Activated B cell treated with CpG ODN at 0.5 μM for 24 hours (primary cell): ENCODE results near the gene DGKK. TPM values are rescaled to one million over a fixed set of nuclear protein-coding genes. Genes with fewer than 3 reads are reported as not detected.

Source experiments
- ATAC-seq: fragments of 200-7000 bp; cut with Tn5 transposase; one replicate; pipeline ENCODE4 v1.10.0; 2021; ENCODE audit warnings: low read depth, mild to moderate bottlenecking, moderate library complexity
- CTCF ChIA-PET: fragments of 350-600 bp; sonication (Branson Sonifier 250); formaldehyde crosslinking; loops from one replicate; lab custom pipeline; 2021; ENCODE audit warnings: antibody characterized with exemption; lab: Charles Lee
- POLR2A ChIA-PET: fragments of 350-600 bp; sonication (Branson Sonifier 250); formaldehyde crosslinking; loops from one replicate; lab custom pipeline; 2021; ENCODE audit warnings: antibody characterized with exemption; lab: Charles Lee
- DNase-seq: peaks from one replicate; pipeline ENCODE4 v3.0.0; 2022
- H3K27ac Mint-ChIP-seq: one replicate; pipeline ENCODE4 v1.8.0; 2020; ENCODE audit warnings: mixed read lengths
- H3K27me3 Mint-ChIP-seq: one replicate; pipeline ENCODE4 v1.8.0; 2021; ENCODE audit warnings: mixed read lengths
- H3K36me3 Mint-ChIP-seq: one replicate; pipeline ENCODE4 v1.8.0; 2021; ENCODE audit warnings: low read depth, mixed read lengths
- H3K4me1 Mint-ChIP-seq: one replicate; pipeline ENCODE4 v1.8.0; 2021; ENCODE audit warnings: mixed read lengths
- H3K4me3 Mint-ChIP-seq: one replicate; pipeline ENCODE4 v1.8.0; 2020; ENCODE audit warnings: mild to moderate bottlenecking, mixed read lengths
- H3K9me3 Mint-ChIP-seq: one replicate; pipeline ENCODE4 v1.8.0; 2020; ENCODE audit warnings: mixed read lengths
- intact Hi-C: fragments of 100-400 bp; cut with micrococcal nuclease; formaldehyde crosslinking; loops from one replicate; pipeline ENCODE4 v1.15.1; 2024
- total RNA-seq: library from RNA; stranded (reverse); gene quantifications from 2 replicates; pipeline ENCODE4 v1.2.3, GENCODE V29; 2022
- TF ChIP-seq, protein P1 (sequence below): fragments of 200-600 bp; IDR thresholded peaks from one replicate; pipeline ENCODE4 v1.8.0; 2022; ENCODE audit warnings: antibody characterized with exemption, mild to moderate bottlenecking

DGKK gene
- total RNA-seq, 1 donor from 2014 or later = not detected

DNA sequence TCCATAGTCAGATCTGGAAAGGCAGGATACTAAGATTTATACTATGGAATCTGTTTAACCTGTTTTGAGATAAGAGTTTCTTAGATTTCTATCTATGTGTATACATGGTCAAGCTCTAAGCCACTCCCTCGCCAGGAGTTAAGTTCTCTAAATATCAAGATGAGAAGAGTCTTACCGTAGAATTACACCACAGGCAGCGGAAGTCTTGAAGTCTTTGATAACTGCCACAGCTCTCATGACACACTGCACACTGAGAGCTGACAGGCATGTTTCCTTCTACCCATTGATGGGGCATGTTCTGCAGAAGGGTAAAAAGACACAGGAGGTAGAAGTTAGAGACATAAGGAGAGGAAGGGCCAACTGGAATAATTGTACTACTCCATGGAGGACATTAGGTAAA, 67.7 kb downstream of the DGKK start:
- POLR2A ChIA-PET = no interaction called here
- Mint-ChIP-seq H3K4me3 (no peak overlapping the region), H3K9me3 (no peaks in the 10 kb centered on the region), H3K36me3 (no peaks in the 10 kb centered on the region), H3K4me1 (no peaks in the 10 kb centered on the region), H3K27ac (no peak overlapping the region), H3K27me3 (no peaks in the 10 kb centered on the region)
- CTCF ChIA-PET = no interaction called here
- TF ChIP-seq, protein P1, sequence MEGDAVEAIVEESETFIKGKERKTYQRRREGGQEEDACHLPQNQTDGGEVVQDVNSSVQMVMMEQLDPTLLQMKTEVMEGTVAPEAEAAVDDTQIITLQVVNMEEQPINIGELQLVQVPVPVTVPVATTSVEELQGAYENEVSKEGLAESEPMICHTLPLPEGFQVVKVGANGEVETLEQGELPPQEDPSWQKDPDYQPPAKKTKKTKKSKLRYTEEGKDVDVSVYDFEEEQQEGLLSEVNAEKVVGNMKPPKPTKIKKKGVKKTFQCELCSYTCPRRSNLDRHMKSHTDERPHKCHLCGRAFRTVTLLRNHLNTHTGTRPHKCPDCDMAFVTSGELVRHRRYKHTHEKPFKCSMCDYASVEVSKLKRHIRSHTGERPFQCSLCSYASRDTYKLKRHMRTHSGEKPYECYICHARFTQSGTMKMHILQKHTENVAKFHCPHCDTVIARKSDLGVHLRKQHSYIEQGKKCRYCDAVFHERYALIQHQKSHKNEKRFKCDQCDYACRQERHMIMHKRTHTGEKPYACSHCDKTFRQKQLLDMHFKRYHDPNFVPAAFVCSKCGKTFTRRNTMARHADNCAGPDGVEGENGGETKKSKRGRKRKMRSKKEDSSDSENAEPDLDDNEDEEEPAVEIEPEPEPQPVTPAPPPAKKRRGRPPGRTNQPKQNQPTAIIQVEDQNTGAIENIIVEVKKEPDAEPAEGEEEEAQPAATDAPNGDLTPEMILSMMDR = no peak
- ATAC-seq (no peak), DNase-seq (no peak)
- intact Hi-C loops = no loop called here

DNA sequence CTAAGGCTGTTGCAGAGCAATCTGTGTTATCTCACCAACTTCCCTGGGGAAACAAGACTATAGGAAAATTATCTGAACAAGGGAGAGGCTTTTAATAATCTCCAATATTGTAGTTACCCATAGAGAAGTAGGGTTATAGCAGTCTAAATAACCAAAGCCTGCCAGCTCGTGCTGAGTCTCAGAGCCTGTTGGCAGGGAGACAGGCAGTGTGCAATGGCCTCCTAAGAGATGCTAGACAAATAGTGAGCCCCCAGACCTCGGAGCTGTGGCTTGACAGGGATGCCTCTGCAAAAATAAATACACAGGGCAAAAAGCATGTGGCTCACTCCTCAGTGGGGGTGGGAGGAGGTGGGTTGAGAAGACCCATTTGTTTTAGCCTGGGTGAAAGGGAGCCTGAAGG, 76.7 kb downstream of the DGKK start:
- intact Hi-C loops = no loop called here
- Mint-ChIP-seq H3K4me3 (no peak overlapping the region), H3K27me3 (no peaks in the 10 kb centered on the region), H3K4me1 (no peaks in the 10 kb centered on the region), H3K27ac (no peak overlapping the region), H3K36me3 (no peaks in the 10 kb centered on the region), H3K9me3 (no peaks in the 10 kb centered on the region)
- TF ChIP-seq, protein P1 = no peak
- POLR2A ChIA-PET = no interaction called here
- DNase-seq (no peak), ATAC-seq (no peak)
- CTCF ChIA-PET = no interaction called here

GRCh38 chrX:50386520-50386919, 84.1 kb downstream of the DGKK start:
- no peaks in the 10 kb centered on the region for H3K27me3 Mint-ChIP-seq

GRCh38 chrX:50381729-50382415, 88.8 kb downstream of the DGKK start:
- ATAC-seq (no peak), DNase-seq (no peak)
- ChIA-PET POLR2A (no interaction called here), CTCF (no interaction called here)
- no peaks in the 10 kb centered on the region for H3K4me1 Mint-ChIP-seq
- H3K27me3 Mint-ChIP-seq = no peaks in the 10 kb centered on the region
- TF ChIP-seq, protein P1 = no peak
- intact Hi-C loops = no loop called here
- H3K4me3 Mint-ChIP-seq = no peak overlapping the region
- H3K36me3 Mint-ChIP-seq = no peaks in the 10 kb centered on the region
- no peaks in the 10 kb centered on the region for H3K9me3 Mint-ChIP-seq
- H3K27ac Mint-ChIP-seq = no peak overlapping the region

More at GRCh38 chrX:50386520-50386919, 84.1 kb downstream of the DGKK start:
- no peaks in the 10 kb centered on the region for H3K4me1 Mint-ChIP-seq
- no peaks in the 10 kb centered on the region for H3K9me3 Mint-ChIP-seq
- no peak for ATAC-seq
- DNase-seq = no peak
- ChIA-PET POLR2A (no interaction called here), CTCF (no interaction called here)
- TF ChIP-seq, protein P1 = no peak
- no peak overlapping the region for H3K4me3 Mint-ChIP-seq
- intact Hi-C loops = no loop called here
- H3K27ac Mint-ChIP-seq = no peak overlapping the region
- no peaks in the 10 kb centered on the region for H3K36me3 Mint-ChIP-seq

DNA sequence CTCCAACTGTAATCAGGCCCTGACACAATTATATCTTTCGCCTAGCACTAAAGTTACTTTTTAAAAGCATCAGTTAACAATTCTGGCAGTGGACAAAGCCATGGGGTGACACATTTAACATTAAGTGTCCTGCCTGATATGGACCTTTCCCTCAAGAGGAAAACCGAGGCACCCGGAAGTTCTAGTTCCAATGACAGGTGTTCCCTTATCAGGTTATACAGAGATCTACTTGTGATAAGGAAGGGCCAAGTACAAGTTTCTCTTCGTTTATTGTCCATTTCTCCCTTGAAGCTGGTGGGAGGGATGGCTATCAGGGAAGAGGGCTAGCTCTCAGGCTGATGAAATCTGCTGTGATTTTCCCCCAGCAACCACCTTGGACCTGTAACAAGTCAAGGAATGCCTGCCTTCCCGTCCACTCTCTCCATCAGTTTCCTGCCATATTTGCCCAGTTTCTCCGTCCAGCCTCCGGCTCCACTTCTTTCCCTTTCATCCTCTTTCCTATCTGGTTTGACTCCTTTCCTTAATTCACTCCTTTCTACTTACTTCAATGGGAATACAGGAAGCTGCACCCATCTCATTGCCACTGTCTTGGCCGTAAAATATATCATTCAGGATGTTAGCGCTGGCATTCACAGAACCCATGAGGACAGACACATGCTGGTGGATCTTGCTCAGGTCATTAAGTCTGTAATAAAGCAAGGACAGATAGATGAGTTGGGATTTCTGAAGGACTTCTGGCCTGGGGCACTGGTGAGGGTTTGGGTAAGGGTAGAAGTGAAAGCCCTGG, 95.0 kb downstream of the DGKK start:
- no peak overlapping the region for H3K4me3 Mint-ChIP-seq
- no peaks in the 10 kb centered on the region for H3K36me3 Mint-ChIP-seq
- intact Hi-C loops = no loop called here
- H3K27ac Mint-ChIP-seq = no peak overlapping the region
- no peaks in the 10 kb centered on the region for H3K9me3 Mint-ChIP-seq
- TF ChIP-seq, protein P1 = no peak
- ChIA-PET POLR2A (no interaction called here), CTCF (no interaction called here)
- H3K4me1 Mint-ChIP-seq = no peaks in the 10 kb centered on the region
- no peaks in the 10 kb centered on the region for H3K27me3 Mint-ChIP-seq
- ATAC-seq (no peak), DNase-seq (no peak)
